HepG2 (cell line): Measurements from ENCODE around the gene IMPDH2. TPM values are rescaled to one million over a fixed set of nuclear protein-coding genes. Genes with fewer than 3 reads are reported as not detected.

ENCODE experiments used
- AGO1 ChIP-seq: fragments of 200-400 bp; formaldehyde crosslinking; IDR thresholded peaks from 2 replicates; pipeline ENCODE4 v1.6.1; 2017; ENCODE audit warnings: mild to moderate bottlenecking, low read depth, low read length, moderate library complexity; ENCODE audit not compliant: poor library complexity, severe bottlenecking
- CENPT ChIP-seq: sonication (generic); formaldehyde crosslinking; IDR thresholded peaks from 2 replicates; pipeline ENCODE4 v1.8.0; 2022; ENCODE audit warnings: low read depth, mild to moderate bottlenecking, moderate library complexity, missing genetic modification reagents
- CREBL2 ChIP-seq: sonication (generic); formaldehyde crosslinking; IDR thresholded peaks from 2 replicates; pipeline ENCODE4 v1.8.1; 2023; ENCODE audit warnings: missing genetic modification reagents, mild to moderate bottlenecking, borderline replicate concordance
- CTCF ChIP-seq: sonication (generic); formaldehyde crosslinking; IDR thresholded peaks from 2 replicates; pipeline ENCODE4 v1.5.0; 2020; ENCODE audit warnings: mild to moderate bottlenecking, missing genetic modification reagents, moderate library complexity
- IKZF4 ChIP-seq: sonication (generic); formaldehyde crosslinking; IDR thresholded peaks from 2 replicates; pipeline ENCODE4 v1.5.1; 2020; ENCODE audit warnings: borderline replicate concordance, mild to moderate bottlenecking, low read depth, missing genetic modification reagents; ENCODE audit errors: not compliant biosample characterization
- NFE2L2 ChIP-seq: fragments of 150-350 bp; IDR thresholded peaks from 2 replicates; pipeline ENCODE4 v1.6.1; 2014; ENCODE audit warnings: low read length
- PATZ1 ChIP-seq: sonication (generic); formaldehyde crosslinking; IDR thresholded peaks from 2 replicates; pipeline ENCODE4 v1.4.0; 2020; ENCODE audit warnings: missing genetic modification reagents
- RBM39 ChIP-seq: fragments of 200-400 bp; formaldehyde crosslinking; IDR thresholded peaks from one replicate; pipeline ENCODE4 v1.6.1; 2018; ENCODE audit warnings: antibody characterized with exemption, mild to moderate bottlenecking, low read depth, low read length; ENCODE audit not compliant: poor library complexity, severe bottlenecking
- ZIK1 ChIP-seq: sonication (generic); formaldehyde crosslinking; IDR thresholded peaks from 2 replicates; pipeline ENCODE4 v1.5.0; 2020; ENCODE audit warnings: mild to moderate bottlenecking, low read depth, missing genetic modification reagents, borderline replicate concordance
- ZNF646 ChIP-seq: sonication (generic); formaldehyde crosslinking; IDR thresholded peaks from 2 replicates; pipeline ENCODE4 v1.9.0; 2021; ENCODE audit warnings: mild to moderate bottlenecking, missing genetic modification reagents
- ZNF713 ChIP-seq: sonication (generic); formaldehyde crosslinking; IDR thresholded peaks from 2 replicates; pipeline ENCODE4 v1.4.0; 2020; ENCODE audit warnings: mild to moderate bottlenecking, missing genetic modification reagents
- ZNF761 ChIP-seq: sonication (generic); formaldehyde crosslinking; conservative IDR thresholded peaks from 2 replicates; pipeline ENCODE4 v1.4.0; 2020; ENCODE audit warnings: mild to moderate bottlenecking, missing genetic modification reagents
- ZSCAN22 ChIP-seq: sonication (generic); formaldehyde crosslinking; IDR thresholded peaks from 2 replicates; pipeline ENCODE4 v1.4.0; 2020; ENCODE audit warnings: mild to moderate bottlenecking, missing genetic modification reagents
- polyA plus RNA-seq, 8 experiments: library from polyadenylated mRNA; depleted of rRNA in 3 of 8; stranded (reverse) in 7 of 8; unstranded in 1 of 8; fragments of >200 nt; fragmentation: Illumina TruSeq in 4 of 8; extraction: Trizol in 4 of 8; gene quantifications; 2 replicates each; pipeline versions ENCODE4 v1.2.1 to v1.2.3, GENCODE V29; 2011 to 2016; ENCODE audit warnings: low read depth in 4 of 8, missing spikeins in 1 of 8, mixed read lengths in 1 of 8; ENCODE audit not compliant: insufficient read depth in 1 of 8
- total RNA-seq, 5 experiments: library from RNA; depleted of rRNA; stranded (reverse); fragments of >200 nt; fragmentation: Illumina TruSeq; extraction: Trizol; gene quantifications; 2 replicates each; pipeline ENCODE4 v1.2.3, GENCODE V29; 2016; ENCODE audit warnings: low read depth in 1 of 5
- TF ChIP-seq, protein P1 (sequence below): sonication (generic); formaldehyde crosslinking; IDR thresholded peaks from 2 replicates; pipeline ENCODE4 v1.8.0; 2022; ENCODE audit warnings: missing genetic modification reagents, mild to moderate bottlenecking, inconsistent platforms, borderline replicate concordance

The IMPDH2 gene
- total and polyA plus RNA-seq, 2 of the 13 experiments (the other 11 are each of a cell fraction or from before 2014, with no cell fraction given): 248 to 260 TPM

- TF ChIP-seq ZNF646 (CRISPR knock-in tag) (0 out of 2 replicates have a peak, but pooled peaks have one; percentile 17), NFE2L2 (no peak), ZNF761 (peak; percentile 9; the same call in 1 of the 2 replicates), CENPT (CRISPR knock-in tag) (0 out of 2 replicates have a peak, but pooled peaks have one; percentile 37), IKZF4 (CRISPR knock-in tag) (peak; percentile 18), ZNF713 (no peak), AGO1 (peak; percentile 24), CREBL2 (CRISPR knock-in tag) (0 out of 2 replicates have a peak, but pooled peaks have one; percentile 16), CTCF (CRISPR knock-in tag) (peak; percentile 31), PATZ1 (CRISPR knock-in tag) (peak; percentile 69; the same call in 1 of the 2 replicates), RBM39 (peak; percentile 29), ZIK1 (CRISPR knock-in tag) (0 out of 2 replicates have a peak, but pooled peaks have one; percentile 21), ZSCAN22 (CRISPR knock-in tag) (0 out of 2 replicates have a peak, but pooled peaks have one; percentile 51)
- TF ChIP-seq, protein P1, sequence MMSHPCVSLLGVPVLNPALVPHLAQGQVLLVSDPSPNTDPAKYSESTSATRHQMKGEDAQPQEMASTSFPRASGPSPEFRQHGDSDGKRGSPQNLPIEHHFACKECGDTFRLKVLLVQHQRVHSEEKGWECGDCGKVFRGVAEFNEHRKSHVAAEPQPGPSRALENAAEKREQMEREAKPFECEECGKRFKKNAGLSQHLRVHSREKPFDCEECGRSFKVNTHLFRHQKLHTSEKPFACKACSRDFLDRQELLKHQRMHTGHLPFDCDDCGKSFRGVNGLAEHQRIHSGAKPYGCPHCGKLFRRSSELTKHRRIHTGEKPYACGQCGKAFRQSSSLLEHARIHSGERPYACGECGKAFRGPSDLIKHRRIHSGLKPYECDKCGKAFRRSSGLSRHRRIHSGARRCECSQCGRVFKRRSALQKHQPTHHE (CRISPR knock-in tag): no peak
Observed at GRCh38 chr3:49020330-49021212, 8.6 kb downstream of the IMPDH2 start (continued).
